ENCODE measurements around the gene SELENOK. TPM values are rescaled to one million over a fixed set of nuclear protein-coding genes. Genes with fewer than 3 reads are reported as not detected.

SELENOK gene
- total RNA-seq, 8 experiments from 2014 or later, result 22.9 to 77.6 (median 60.5) TPM

GRCh38 chr3:53880396-53881345 is 11.0 kb downstream of the SELENOK start:
- H3K4me1 ChIP-seq (replicated peaks in 1 of 2), result peaks cover 7 to 9% of the 10 kb centered on the region in 2 donors
- in situ Hi-C loops (cut with MboI; ENCODE audit: low pct_unique_long_range_greater_than_20kb in 2 of 9, low sequenced_read_pairs in 9 of 9, unreplicated experiment in 9 of 9), result no loop called here
- no peak overlapping the region for H3K27ac ChIP-seq
- peak overlapping the region; percentile 62 to 96 (median 88) for H3K4me3 ChIP-seq
- 0 to 100% (median 58%) methylated on average over 1 to 8 of the region's 10 CpGs for WGBS, 10 experiments
- no peak for ATAC-seq (replicated peaks in 6 of 8)

- no peak for ATAC-seq (replicated peaks in 6 of 8)
- no peaks in the 10 kb centered on the region for H3K4me1 ChIP-seq (replicated peaks in 1 of 2)
- in situ Hi-C loops (cut with MboI; ENCODE audit: low pct_unique_long_range_greater_than_20kb in 2 of 9, low sequenced_read_pairs in 9 of 9, unreplicated experiment in 9 of 9), result no loop called here
Observed at GRCh38 chr3:53865732-53866499, 25.7 kb downstream of the SELENOK start.

GRCh38 chr3:53863145-53863544 is 28.5 kb downstream of the SELENOK start:
- Histone ChIP-seq H3K4me3 (no peak overlapping the region), H3K27ac (no peak overlapping the region), H3K4me1 (replicated peaks in 1 of 2) (no peaks in the 10 kb centered on the region)
- peak in 3 of 8 experiments; percentile 95 to 98 (median 96) for ATAC-seq (replicated peaks in 6 of 8)
- 60 to 86% (median 67%) methylated on average over 1 of the region's 1 CpG; no CpG with 5 or more reads in 7 of the 10 experiments for WGBS, 10 experiments
- in situ Hi-C loops (cut with MboI; ENCODE audit: low pct_unique_long_range_greater_than_20kb in 2 of 9, low sequenced_read_pairs in 9 of 9, unreplicated experiment in 9 of 9), result no loop called here

More at GRCh38 chr3:53865732-53866499, 25.7 kb downstream of the SELENOK start:
- WGBS, 10 experiments, result 60 to 100% (median 96%) methylated on average over 1 to 5 of the region's 5 CpGs; no CpG with 5 or more reads in 2 of the 10 experiments
- Histone ChIP-seq H3K27ac (no peak overlapping the region), H3K4me3 (no peak overlapping the region)

- Histone ChIP-seq H3K27ac (no peak overlapping the region), H3K4me3 (no peak overlapping the region), H3K4me1 (replicated peaks in 1 of 2) (no peaks in the 10 kb centered on the region)
- WGBS, 10 experiments, result 70 to 100% (median 92%) methylated on average over 1 to 3 of the region's 3 CpGs; no CpG with 5 or more reads in 1 of the 10 experiments
- in situ Hi-C loops (cut with MboI; ENCODE audit: low pct_unique_long_range_greater_than_20kb in 2 of 9, low sequenced_read_pairs in 9 of 9, unreplicated experiment in 9 of 9), result no loop called here
- no peak for ATAC-seq (replicated peaks in 6 of 8)
Observed at GRCh38 chr3:53862241-53862640, 29.4 kb downstream of the SELENOK start.

GRCh38 chr3:53860196-53860595 is 31.5 kb downstream of the SELENOK start:
- Histone ChIP-seq H3K27ac (no peak overlapping the region), H3K4me1 (replicated peaks in 1 of 2) (no peaks in the 10 kb centered on the region), H3K4me3 (no peak overlapping the region)
- 6 to 100% (median 87%) methylated on average over 1 to 4 of the region's 4 CpGs for WGBS, 10 experiments
- in situ Hi-C loops (cut with MboI; ENCODE audit: low pct_unique_long_range_greater_than_20kb in 2 of 9, low sequenced_read_pairs in 9 of 9, unreplicated experiment in 9 of 9), result no loop called here
- ATAC-seq (replicated peaks in 6 of 8), result no peak

GRCh38 chr3:53859178-53859577 is 32.5 kb downstream of the SELENOK start:
- 80 to 95% (median 92%) methylated on average over 2 to 5 of the region's 6 CpGs; no CpG with 5 or more reads in 3 of the 10 experiments for WGBS, 10 experiments
- ATAC-seq (replicated peaks in 6 of 8), result peak in 1 of 8 experiments; percentile 22

GRCh38 chr3:53858096-53858741 is 33.4 kb downstream of the SELENOK start:
- ATAC-seq (replicated peaks in 6 of 8), result no peak
- no peaks in the 10 kb centered on the region for H3K4me1 ChIP-seq (replicated peaks in 1 of 2)
- H3K27ac ChIP-seq, result no peak overlapping the region
- WGBS, 10 experiments, result 70 to 100% (median 83%) methylated on average over 2 to 4 of the region's 7 CpGs; no CpG with 5 or more reads in 4 of the 10 experiments
- H3K4me3 ChIP-seq, result no peak overlapping the region
- in situ Hi-C loops (cut with MboI; ENCODE audit: low pct_unique_long_range_greater_than_20kb in 2 of 9, low sequenced_read_pairs in 9 of 9, unreplicated experiment in 9 of 9), result no loop called here

More at GRCh38 chr3:53859178-53859577, 32.5 kb downstream of the SELENOK start:
- Histone ChIP-seq H3K27ac (no peak overlapping the region), H3K4me3 (no peak overlapping the region), H3K4me1 (replicated peaks in 1 of 2) (no peaks in the 10 kb centered on the region)
- in situ Hi-C loops (cut with MboI; ENCODE audit: low pct_unique_long_range_greater_than_20kb in 2 of 9, low sequenced_read_pairs in 9 of 9, unreplicated experiment in 9 of 9), result no loop called here

- in situ Hi-C loops (cut with MboI; ENCODE audit: low pct_unique_long_range_greater_than_20kb in 2 of 9, low sequenced_read_pairs in 9 of 9, unreplicated experiment in 9 of 9), result no loop called here
- ATAC-seq (replicated peaks in 6 of 8), result no peak
- 65 to 90% (median 79%) methylated on average over 1 to 6 of the region's 7 CpGs; no CpG with 5 or more reads in 4 of the 10 experiments for WGBS, 10 experiments
- no peaks in the 10 kb centered on the region for H3K4me1 ChIP-seq (replicated peaks in 1 of 2)
- no peak overlapping the region for H3K4me3 ChIP-seq
- H3K27ac ChIP-seq, result no peak overlapping the region
Observed at GRCh38 chr3:53856964-53857363, 34.7 kb downstream of the SELENOK start.

- no peak overlapping the region for H3K4me3 ChIP-seq
Observed at GRCh38 chr3:53850895-53851294, 40.8 kb downstream of the SELENOK start.

GRCh38 chr3:53849916-53850315 is 41.7 kb downstream of the SELENOK start:
- Histone ChIP-seq H3K4me3 (no peak overlapping the region), H3K4me1 (replicated peaks in 1 of 2) (no peaks in the 10 kb centered on the region), H3K27ac (no peak overlapping the region)
- in situ Hi-C loops (cut with MboI; ENCODE audit: low pct_unique_long_range_greater_than_20kb in 2 of 9, low sequenced_read_pairs in 9 of 9, unreplicated experiment in 9 of 9), result no loop called here
- ATAC-seq (replicated peaks in 6 of 8), result peak in 1 of 8 experiments; percentile 1
- 20 to 100% (median 85%) methylated on average over 1 to 6 of the region's 7 CpGs; no CpG with 5 or more reads in 1 of the 10 experiments for WGBS, 10 experiments

More at GRCh38 chr3:53850895-53851294, 40.8 kb downstream of the SELENOK start:
- no peaks in the 10 kb centered on the region for H3K4me1 ChIP-seq (replicated peaks in 1 of 2)
- 20 to 100% (median 93%) methylated on average over 1 to 5 of the region's 5 CpGs; no CpG with 5 or more reads in 3 of the 10 experiments for WGBS, 10 experiments
- ATAC-seq (replicated peaks in 6 of 8), result no peak
- in situ Hi-C loops (cut with MboI; ENCODE audit: low pct_unique_long_range_greater_than_20kb in 2 of 9, low sequenced_read_pairs in 9 of 9, unreplicated experiment in 9 of 9), result no loop called here
- no peak overlapping the region for H3K27ac ChIP-seq

GRCh38 chr3:53846851-53847155 is 44.9 kb downstream of the SELENOK start:
- H3K4me1 ChIP-seq (replicated peaks in 1 of 2), result peaks cover 0 to 12% of the 10 kb centered on the region in 2 donors
- H3K27ac ChIP-seq, result no peak overlapping the region
- in situ Hi-C loops (cut with MboI; ENCODE audit: low pct_unique_long_range_greater_than_20kb in 2 of 9, low sequenced_read_pairs in 9 of 9, unreplicated experiment in 9 of 9), result no loop called here
- WGBS, 10 experiments, result 35 to 90% (median 50%) methylated on average over 1 to 10 of the region's 10 CpGs; no CpG with 5 or more reads in 2 of the 10 experiments
- ATAC-seq (replicated peaks in 6 of 8), result no peak
- peak overlapping the region in 3 of 5 donors; percentile 34 to 40 (median 39) for H3K4me3 ChIP-seq

- H3K27ac ChIP-seq, result no peak within 1 kb of the TSS
- peak; percentile 69 to 88 (median 80) for ATAC-seq (replicated peaks in 6 of 8)
- in situ Hi-C loops (cut with MboI; ENCODE audit: low pct_unique_long_range_greater_than_20kb in 2 of 9, low sequenced_read_pairs in 9 of 9, unreplicated experiment in 9 of 9), result no loop called here
- peaks cover 0 to 12% of the 10 kb centered on the region in 2 donors for H3K4me1 ChIP-seq (replicated peaks in 1 of 2)
- WGBS, 10 experiments, result 2 to 6% (median 3%) methylated on average over 5 to 13 of the region's 91 CpGs; no CpG with 5 or more reads in 6 of the 10 experiments
- peak within 1 kb of the TSS; percentile 34 to 40 (median 38) for H3K4me3 ChIP-seq
Observed at GRCh38 chr3:53846134-53846850, 45.4 kb downstream of the SELENOK start, which contains the start of the genes CHDH and IL17RB. TSS of gene CHDH (minus strand) at chr3:53846419. CDS start at chr3:53824008, 22,411 bp downstream. TSS of gene IL17RB (plus strand) at chr3:53846568. CDS start at chr3:53846589, 21 bp downstream.
